Spleen (tissue), 11 donors: Measurements from ENCODE around the gene NLK. TPM values are rescaled to one million over a fixed set of nuclear protein-coding genes. Genes with fewer than 3 reads are reported as not detected.

Source experiments
- DNase-seq: peaks from one replicate; pipeline ENCODE4 v3.0.0-alpha.2; 2020
- H3K27ac ChIP-seq, 8 donors: fragments of 200-600 bp; sonication (generic) in 7 of 8; 1 replicate in 4 of 8; 2 replicates in 4 of 8; pipeline versions ENCODE4 v1.5.0 to v1.8.0; 2016 to 2021; ENCODE audit warnings: inconsistent platforms in 4 of 8, mild to moderate bottlenecking in 4 of 8, moderate library complexity in 1 of 8
- H3K27me3 ChIP-seq, 7 donors: fragments of 200-600 bp; sonication (generic) in 6 of 7; replicated peaks in 1 of 7; 1 replicate in 4 of 7; 2 replicates in 3 of 7; pipeline versions ENCODE4 v1.5.0 to v1.8.0; 2016 to 2021; ENCODE audit warnings: inconsistent platforms in 3 of 7, mild to moderate bottlenecking in 1 of 7
- H3K36me3 ChIP-seq, 6 donors: fragments of 200-600 bp; sonication (generic) in 5 of 6; 1 replicate in 4 of 6; 2 replicates in 2 of 6; pipeline versions ENCODE4 v1.5.0 to v1.8.0; 2016 to 2021; ENCODE audit warnings: inconsistent platforms in 2 of 6
- H3K4me1 ChIP-seq, 6 donors: fragments of 200-600 bp; sonication (generic) in 5 of 6; 1 replicate in 3 of 6; 2 replicates in 3 of 6; pipeline versions ENCODE4 v1.5.0 to v1.8.0; 2016 to 2021; ENCODE audit warnings: inconsistent platforms in 3 of 6
- H3K4me3 ChIP-seq, 8 donors: fragments of 200-600 bp; sonication (generic) in 7 of 8; 1 replicate in 4 of 8; 2 replicates in 4 of 8; pipeline versions ENCODE4 v1.5.0 to v1.8.0; 2016 to 2021; ENCODE audit warnings: inconsistent platforms in 4 of 8, mild to moderate bottlenecking in 4 of 8, moderate library complexity in 2 of 8
- H3K9me3 ChIP-seq, 8 donors: fragments of 200-600 bp; sonication (generic) in 7 of 8; 1 replicate in 4 of 8; 2 replicates in 4 of 8; pipeline versions ENCODE4 v1.5.0 to v1.8.0; 2016 to 2021; ENCODE audit warnings: inconsistent platforms in 4 of 8
- CTCF ChIP-seq, 11 experiments: fragments of 200-600 bp in 7 of 11; fragments of 450-650 bp in 4 of 11; sonication (generic) in 4 of 11; IDR thresholded peaks in 8 of 11; conservative IDR thresholded peaks in 3 of 11; 1 replicate in 7 of 11; 2 replicates in 4 of 11; pipeline versions ENCODE4 v1.4.0 to v1.8.0; 2016 to 2021; ENCODE audit warnings: antibody characterized with exemption in 11 of 11, inconsistent platforms in 4 of 11, mild to moderate bottlenecking in 1 of 11
- POLR2A ChIP-seq, 3 donors: fragments of 450-650 bp; IDR thresholded peaks; one replicate each; pipeline ENCODE4 v1.5.1; 2017; ENCODE audit warnings: antibody characterized with exemption in 3 of 3, mild to moderate bottlenecking in 1 of 3
- POLR2AphosphoS5 ChIP-seq, 3 donors: sonication (generic); formaldehyde crosslinking; IDR thresholded peaks; one replicate each; pipeline ENCODE4 v1.5.1; 2017; ENCODE audit warnings: antibody characterized with exemption in 3 of 3
- WGBS, 5 donors: extraction: QIAGEN DNeasy Blood & Tissue Kit in 3 of 5; methylation state at CpG; one replicate each; pipeline versions ENCODE4 v1.1.5 to v1.1.7; 2013 to 2018; 5-methylcytosine and 5-hydroxymethylcytosine counted together
- intact Hi-C: fragments of 100-400 bp; cut with DNase I; formaldehyde crosslinking; loops from one replicate; pipeline ENCODE4 v1.15.0; 2023; ENCODE audit warnings: low total_unique reads
- polyA plus RNA-seq, 3 donors: library from polyadenylated mRNA; stranded (reverse); fragments of 200-250 nt; gene quantifications; one replicate each; pipeline ENCODE4 v1.2.1, GENCODE V29; 2013
- total RNA-seq, 7 donors: library from RNA; depleted of rRNA in 3 of 7; stranded (reverse); fragments of >200 nt in 3 of 7; fragmentation: NEBNext Ultra II Directional in 4 of 7; extraction: Animal tissue kit (Norgen Biotek cat#: 25700) in 4 of 7; gene quantifications; one replicate each; pipeline versions ENCODE4 v1.1.0 to v1.2.1, GENCODE V29; 2016 to 2021
- donor health status: healthy with polysubstance abuse.
- donor health status: DM: no; HTN: no; CAD: no; lungs with moderate emphysema.
- donor health status: DM: no; HTN: no; CAD: no.
- donor health status: Bipolar disorder and iron deficiency.
- donor health status: healthy.
- donor health status: DM: no; HTN: no; CAD: no.
- donor health status: DM: yes; HTN: yes; CAD: no.

The NLK gene
- total and polyA plus RNA-seq, 10 donors, result 12.6 to 49.4 (median 34.3) TPM

GRCh38 chr17:28169621-28170349, 127.3 kb downstream of the NLK start:
- H3K4me3 ChIP-seq, result no peak overlapping the region
- TF ChIP-seq POLR2AphosphoS5 (IDR thresholded peaks at IDR 0.05), result no peak
- no peak for TF ChIP-seq CTCF (IDR thresholded peaks at IDR 0.05 in 8 of 11, conservative IDR thresholded peaks at IDR 0.05 in 3 of 11)
- no peak for TF ChIP-seq POLR2A (IDR thresholded peaks at IDR 0.05)
- no peaks in the 10 kb centered on the region for H3K27me3 ChIP-seq
- 74 to 91% (median 86%) methylated on average over 3 of the region's 3 CpGs for WGBS, 5 donors
- H3K27ac ChIP-seq, result no peak overlapping the region
- intact Hi-C loops, result no loop called here
- H3K36me3 ChIP-seq, result peaks cover 0 to 94% (median 20%) of the 10 kb centered on the region in 6 donors
- H3K9me3 ChIP-seq, result no peaks in the 10 kb centered on the region
- DNase-seq, result no peak
- peaks cover 0 to 21% (median 9%) of the 10 kb centered on the region in 6 donors for H3K4me1 ChIP-seq

- TF ChIP-seq POLR2AphosphoS5 (IDR thresholded peaks at IDR 0.05) (no peak), POLR2A (IDR thresholded peaks at IDR 0.05) (no peak), CTCF (IDR thresholded peaks at IDR 0.05 in 8 of 11, conservative IDR thresholded peaks at IDR 0.05 in 3 of 11) (no peak)
- H3K27me3 ChIP-seq, result no peaks in the 10 kb centered on the region
- intact Hi-C loops, result no loop called here
Observed at GRCh38 chr17:28170771-28171170, 128.3 kb downstream of the NLK start.

GRCh38 chr17:28173031-28173561, 130.6 kb downstream of the NLK start:
- no peaks in the 10 kb centered on the region for H3K9me3 ChIP-seq
- no peak overlapping the region for H3K4me3 ChIP-seq
- no peak overlapping the region for H3K27ac ChIP-seq
- WGBS, 5 donors, result 12 to 28% (median 18%) methylated on average over 3 of the region's 3 CpGs
- H3K4me1 ChIP-seq, result peaks cover 0 to 21% (median 9%) of the 10 kb centered on the region in 6 donors
- TF ChIP-seq CTCF (IDR thresholded peaks at IDR 0.05 in 8 of 11, conservative IDR thresholded peaks at IDR 0.05 in 3 of 11) (no peak), POLR2A (IDR thresholded peaks at IDR 0.05) (no peak)
- no peak for DNase-seq
- H3K36me3 ChIP-seq, result peaks cover 0 to 79% (median 20%) of the 10 kb centered on the region in 6 donors
- H3K27me3 ChIP-seq, result no peaks in the 10 kb centered on the region
- intact Hi-C loops, result no loop called here

More at GRCh38 chr17:28170771-28171170, 128.3 kb downstream of the NLK start:
- Histone ChIP-seq H3K27ac (no peak overlapping the region), H3K4me3 (no peak overlapping the region), H3K4me1 (peaks cover 0 to 21% (median 9%) of the 10 kb centered on the region in 6 donors), H3K9me3 (no peaks in the 10 kb centered on the region), H3K36me3 (peaks cover 0 to 90% (median 20%) of the 10 kb centered on the region in 6 donors)
- DNase-seq, result no peak

- WGBS, 5 donors, result 11 to 20% (median 15%) methylated on average over 1 of the region's 1 CpG
- intact Hi-C loops, result no loop called here
- H3K4me3 ChIP-seq, result no peak overlapping the region
- no peak overlapping the region for H3K27ac ChIP-seq
- H3K9me3 ChIP-seq, result no peaks in the 10 kb centered on the region
- no peak for DNase-seq
- TF ChIP-seq POLR2A (IDR thresholded peaks at IDR 0.05) (no peak), POLR2AphosphoS5 (IDR thresholded peaks at IDR 0.05) (no peak), CTCF (IDR thresholded peaks at IDR 0.05 in 8 of 11, conservative IDR thresholded peaks at IDR 0.05 in 3 of 11) (no peak)
- H3K36me3 ChIP-seq, result peaks cover 0 to 79% (median 15%) of the 10 kb centered on the region in 6 donors
- peaks cover 0 to 21% (median 9%) of the 10 kb centered on the region in 6 donors for H3K4me1 ChIP-seq
- H3K27me3 ChIP-seq, result no peaks in the 10 kb centered on the region
Observed at GRCh38 chr17:28173801-28174200, 131.3 kb downstream of the NLK start.
